Measurements from ENCODE around the gene EEF1A1.

Gene EEF1A1

DNA sequence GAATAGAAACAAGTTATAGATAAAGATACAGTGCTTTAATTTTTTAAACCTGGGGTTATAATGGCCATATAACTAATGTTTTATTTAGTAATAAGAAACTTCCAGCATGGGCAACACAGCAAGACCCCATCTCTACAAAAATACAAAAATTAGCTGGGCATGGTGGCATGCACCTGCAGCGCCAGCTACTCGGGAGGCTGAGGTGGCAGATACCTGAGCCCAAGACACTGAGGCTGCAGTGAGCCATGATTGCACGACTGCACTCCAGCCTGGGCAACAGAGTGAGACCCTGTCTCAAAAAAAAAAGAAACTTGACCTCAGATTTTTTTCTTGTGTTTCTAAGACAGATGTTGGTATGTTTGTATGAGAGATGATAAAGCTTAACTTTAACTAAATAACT, 22.9 kb downstream of the EEF1A1 start:
- no peaks in the 10 kb centered on the region for H3K9me3 ChIP-seq (replicated peaks in 1 of 11)
- TF ChIP-seq Cebpa-rat (IDR thresholded peaks at IDR 0.05), result no peak
- H3K36me3 ChIP-seq, result peaks cover 84 to 100% (median 97%) of the 10 kb centered on the region in 11 experiments

GRCh38 chr6:73491377-73491776, 29.5 kb downstream of the EEF1A1 start:
- no peak overlapping the region for H3K4me3 ChIP-seq
- H3K4me2 ChIP-seq, result no peak overlapping the region
- no peak for TF ChIP-seq Cebpa-rat (IDR thresholded peaks at IDR 0.05)
- no peak overlapping the region for H3K9ac ChIP-seq
- peaks cover 0 to 35% (median 0%) of the 10 kb centered on the region in 11 experiments; a peak in 6 of 22 replicates for H4K20me1 ChIP-seq
- H3K36me3 ChIP-seq, result peaks cover 88 to 97% (median 94%) of the 10 kb centered on the region in 11 experiments
- no peaks in the 10 kb centered on the region for H3K27me3 ChIP-seq
- H3K27ac ChIP-seq, result no peak overlapping the region
- H3K9me3 ChIP-seq (replicated peaks in 1 of 11), result peaks cover 7 to 30% (median 20%) of the 10 kb centered on the region in 11 experiments; a peak in 21 of 22 replicates
- H3K4me1 ChIP-seq, result no peaks in the 10 kb centered on the region

More for the DNA sequence above, 22.9 kb downstream of the EEF1A1 start:
- Histone ChIP-seq H3K4me3 (no peak overlapping the region), H3K27me3 (no peaks in the 10 kb centered on the region), H3K27ac (no peak overlapping the region), H3K4me1 (peaks cover 0 to 12% (median 0%) of the 10 kb centered on the region in 10 experiments; a peak in 4 of 20 replicates), H3K9ac (no peak overlapping the region), H3K4me2 (no peak overlapping the region), H4K20me1 (peaks cover 0 to 14% (median 0%) of the 10 kb centered on the region in 11 experiments; a peak in 4 of 22 replicates)

GRCh38 chr6:73487473-73487872, 33.4 kb downstream of the EEF1A1 start:
- H3K27me3 ChIP-seq, result no peaks in the 10 kb centered on the region
- peaks cover 0 to 34% (median 0%) of the 10 kb centered on the region in 11 experiments; a peak in 5 of 22 replicates for H4K20me1 ChIP-seq
- no peak overlapping the region for H3K9ac ChIP-seq
- H3K36me3 ChIP-seq, result peaks cover 90 to 98% (median 95%) of the 10 kb centered on the region in 11 experiments
- H3K9me3 ChIP-seq (replicated peaks in 1 of 11), result peaks cover 7 to 30% (median 20%) of the 10 kb centered on the region in 11 experiments; a peak in 21 of 22 replicates
- H3K27ac ChIP-seq, result no peak overlapping the region
- H3K4me3 ChIP-seq, result no peak overlapping the region
- H3K4me2 ChIP-seq, result no peak overlapping the region
- no peak for TF ChIP-seq Cebpa-rat (IDR thresholded peaks at IDR 0.05)
- no peaks in the 10 kb centered on the region for H3K4me1 ChIP-seq

- Histone ChIP-seq H3K36me3 (peaks cover 98 to 100% (median 99%) of the 10 kb centered on the region in 11 experiments), H3K9me3 (replicated peaks in 1 of 11) (peaks cover 0 to 20% (median 15%) of the 10 kb centered on the region in 11 experiments; a peak in 18 of 22 replicates), H4K20me1 (peaks cover 0 to 35% (median 0%) of the 10 kb centered on the region in 11 experiments; a peak in 7 of 22 replicates), H3K27me3 (no peaks in the 10 kb centered on the region), H3K27ac (no peak overlapping the region), H3K4me2 (no peak overlapping the region), H3K9ac (no peak overlapping the region), H3K4me1 (no peaks in the 10 kb centered on the region), H3K4me3 (no peak overlapping the region)
- TF ChIP-seq Cebpa-rat (IDR thresholded peaks at IDR 0.05), result no peak
Observed at GRCh38 chr6:73484438-73484837, 36.4 kb downstream of the EEF1A1 start.

- Histone ChIP-seq H4K20me1 (peaks cover 0 to 23% (median 0%) of the 10 kb centered on the region in 11 experiments; a peak in 8 of 22 replicates), H3K27me3 (no peaks in the 10 kb centered on the region)
Observed at GRCh38 chr6:73481969-73482368, 38.9 kb downstream of the EEF1A1 start.

GRCh38 chr6:73477407-73477806, 43.4 kb downstream of the EEF1A1 start:
- Histone ChIP-seq H3K4me1 (peaks cover 0 to 5% (median 0%) of the 10 kb centered on the region in 10 experiments; a peak in 8 of 20 replicates), H3K4me3 (no peak overlapping the region), H3K9me3 (replicated peaks in 1 of 11) (no peaks in the 10 kb centered on the region), H3K36me3 (peaks cover 98 to 100% (median 100%) of the 10 kb centered on the region in 11 experiments), H3K9ac (no peak overlapping the region), H3K27ac (no peak overlapping the region), H4K20me1 (peaks cover 0 to 29% (median 0%) of the 10 kb centered on the region in 11 experiments; a peak in 6 of 22 replicates), H3K4me2 (no peak overlapping the region), H3K27me3 (no peaks in the 10 kb centered on the region)
- TF ChIP-seq Cebpa-rat (IDR thresholded peaks at IDR 0.05), result no peak

More at GRCh38 chr6:73481969-73482368, 38.9 kb downstream of the EEF1A1 start:
- TF ChIP-seq Cebpa-rat (IDR thresholded peaks at IDR 0.05), result no peak
- Histone ChIP-seq H3K27ac (no peak overlapping the region), H3K4me3 (no peak overlapping the region), H3K9ac (no peak overlapping the region), H3K4me2 (no peak overlapping the region), H3K36me3 (peaks cover 98 to 100% (median 100%) of the 10 kb centered on the region in 11 experiments), H3K4me1 (no peaks in the 10 kb centered on the region), H3K9me3 (replicated peaks in 1 of 11) (no peaks in the 10 kb centered on the region)

- no peak for TF ChIP-seq Cebpa-rat (IDR thresholded peaks at IDR 0.05)
- H3K4me1 ChIP-seq, result peaks cover 0 to 12% (median 5%) of the 10 kb centered on the region in 10 experiments; a peak in 13 of 20 replicates
- peaks cover 0 to 24% (median 3%) of the 10 kb centered on the region in 11 experiments; a peak in 6 of 22 replicates for H4K20me1 ChIP-seq
- no peaks in the 10 kb centered on the region for H3K27me3 ChIP-seq
- no peak overlapping the region for H3K4me2 ChIP-seq
- H3K4me3 ChIP-seq, result no peak overlapping the region
- H3K9me3 ChIP-seq (replicated peaks in 1 of 11), result no peaks in the 10 kb centered on the region
- H3K9ac ChIP-seq, result no peak overlapping the region
- no peak overlapping the region for H3K27ac ChIP-seq
- H3K36me3 ChIP-seq, result peaks cover 92 to 100% (median 99%) of the 10 kb centered on the region in 11 experiments
Observed at GRCh38 chr6:73476723-73477122, 44.1 kb downstream of the EEF1A1 start.

GRCh38 chr6:73471686-73472290, 49.0 kb downstream of the EEF1A1 start:
- H3K9ac ChIP-seq, result peak overlapping the region in 1 of 11 experiments; percentile 43; a peak in 1 of 22 replicates
- H3K4me3 ChIP-seq, result no peak overlapping the region
- no peak for TF ChIP-seq Cebpa-rat (IDR thresholded peaks at IDR 0.05)
- peaks cover 0 to 26% (median 19%) of the 10 kb centered on the region in 10 experiments; a peak in 14 of 20 replicates for H3K4me1 ChIP-seq
- H4K20me1 ChIP-seq, result peaks cover 0 to 28% (median 4%) of the 10 kb centered on the region in 11 experiments; a peak in 7 of 22 replicates
- peak overlapping the region in 6 of 11 experiments; percentile 34 to 82 (median 58); a peak in 11 of 22 replicates for H3K4me2 ChIP-seq
- H3K27ac ChIP-seq, result peak overlapping the region in 5 of 11 experiments; percentile 4 to 59 (median 38); a peak in 5 of 22 replicates
- no peaks in the 10 kb centered on the region for H3K9me3 ChIP-seq (replicated peaks in 1 of 11)
- H3K27me3 ChIP-seq, result no peaks in the 10 kb centered on the region
- peaks cover 84 to 100% (median 98%) of the 10 kb centered on the region in 11 experiments for H3K36me3 ChIP-seq

Measured in BLaER1 treated with 17β-estradiol and CSF1 and Interleukin-3, amounts not matched to agents 10 nM and 100 nM (cell line).